AG09319 (cell line): ENCODE data around the gene ZNF232.
"Not testable (repeated sequence)": the region's sequence is repeated elsewhere in the genome, so short reads cannot be mapped to it uniquely, and the experiment has no call there.

Experiments
- DNase-seq: peaks from one replicate; pipeline ENCODE4 v3.0.0-alpha.2; 2010; ENCODE audit warnings: low read depth; ENCODE audit errors: extremely low read depth
- TF ChIP-seq, protein P1 (sequence below): IDR thresholded peaks from 2 replicates; pipeline ENCODE4 v1.5.1; 2011; ENCODE audit warnings: low read depth, mild to moderate bottlenecking, inconsistent platforms, low read length, moderate library complexity

Gene ZNF232

DNA sequence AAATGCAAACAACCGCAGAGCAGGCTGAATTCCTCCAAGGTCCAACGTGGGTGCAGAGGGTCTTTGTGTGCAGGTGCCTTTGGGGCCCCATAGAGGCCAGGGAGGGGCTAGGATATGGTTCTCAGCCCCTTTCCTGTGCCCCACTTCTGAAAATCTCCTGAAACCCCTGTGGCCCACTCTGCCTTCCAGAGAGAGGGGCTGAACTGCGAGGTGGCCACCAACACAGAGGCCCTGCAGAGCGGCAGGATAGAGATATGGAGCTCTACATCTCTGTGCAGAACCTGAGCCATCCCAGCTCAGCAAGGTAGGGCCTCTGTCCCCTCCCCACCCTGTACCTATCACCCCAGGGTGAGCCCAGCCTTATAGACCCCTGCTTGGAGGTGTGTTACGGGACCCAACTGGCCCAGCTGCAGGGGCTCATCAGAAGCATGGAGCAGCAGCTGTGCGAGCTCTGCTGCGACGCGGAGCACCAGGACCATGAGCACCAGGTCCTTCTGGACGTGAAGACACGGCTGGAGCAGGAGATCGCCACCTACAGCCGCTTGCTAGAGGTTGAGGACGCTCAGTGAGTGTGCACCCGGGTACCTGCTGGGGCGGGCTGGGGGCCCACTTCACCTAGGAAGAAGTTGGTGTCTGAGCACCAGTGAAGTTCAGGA is 9.6 kb upstream of the ZNF232 start:
- TF ChIP-seq, protein P1, sequence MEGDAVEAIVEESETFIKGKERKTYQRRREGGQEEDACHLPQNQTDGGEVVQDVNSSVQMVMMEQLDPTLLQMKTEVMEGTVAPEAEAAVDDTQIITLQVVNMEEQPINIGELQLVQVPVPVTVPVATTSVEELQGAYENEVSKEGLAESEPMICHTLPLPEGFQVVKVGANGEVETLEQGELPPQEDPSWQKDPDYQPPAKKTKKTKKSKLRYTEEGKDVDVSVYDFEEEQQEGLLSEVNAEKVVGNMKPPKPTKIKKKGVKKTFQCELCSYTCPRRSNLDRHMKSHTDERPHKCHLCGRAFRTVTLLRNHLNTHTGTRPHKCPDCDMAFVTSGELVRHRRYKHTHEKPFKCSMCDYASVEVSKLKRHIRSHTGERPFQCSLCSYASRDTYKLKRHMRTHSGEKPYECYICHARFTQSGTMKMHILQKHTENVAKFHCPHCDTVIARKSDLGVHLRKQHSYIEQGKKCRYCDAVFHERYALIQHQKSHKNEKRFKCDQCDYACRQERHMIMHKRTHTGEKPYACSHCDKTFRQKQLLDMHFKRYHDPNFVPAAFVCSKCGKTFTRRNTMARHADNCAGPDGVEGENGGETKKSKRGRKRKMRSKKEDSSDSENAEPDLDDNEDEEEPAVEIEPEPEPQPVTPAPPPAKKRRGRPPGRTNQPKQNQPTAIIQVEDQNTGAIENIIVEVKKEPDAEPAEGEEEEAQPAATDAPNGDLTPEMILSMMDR, result no peak

DNA sequence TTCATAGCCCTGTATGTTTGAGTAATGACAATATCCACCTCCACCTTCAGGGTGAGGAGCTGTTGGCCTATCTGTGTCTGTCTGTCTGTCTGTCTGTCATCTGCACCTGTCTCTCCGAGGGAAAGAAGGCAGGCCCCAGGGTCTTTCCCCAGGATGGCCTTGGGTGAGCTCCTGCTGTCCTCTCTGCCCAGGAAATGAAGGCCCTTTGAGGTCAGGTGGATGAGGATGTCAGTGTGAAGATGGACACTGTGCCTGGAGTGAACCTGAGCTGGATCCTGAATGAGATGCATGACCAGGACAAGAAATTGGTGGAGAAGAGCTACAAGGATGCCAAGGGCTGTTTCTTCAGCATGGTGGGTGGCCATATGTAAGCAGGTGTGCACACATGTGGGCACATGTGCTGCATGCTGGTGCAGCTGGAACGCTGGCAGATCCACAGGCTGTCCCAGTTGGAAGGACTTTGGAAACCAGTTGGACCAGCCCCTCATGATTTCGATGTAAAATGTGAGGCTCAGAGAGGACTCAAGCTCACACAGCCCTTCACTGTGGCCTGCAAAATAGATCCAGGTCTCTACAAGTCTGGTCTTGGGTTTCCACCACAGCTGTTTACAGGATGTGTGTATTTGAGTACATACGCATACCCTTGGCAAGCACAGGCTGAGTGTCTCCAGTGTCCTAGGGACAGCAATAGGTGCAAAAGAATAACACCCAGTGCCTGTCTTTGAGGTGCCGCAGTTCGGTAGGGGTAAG is 8.9 kb upstream of the ZNF232 start:
- not testable (repeated sequence) for DNase-seq

More for the DNA sequence above, 9.6 kb upstream of the ZNF232 start:
- DNase-seq, result no peak

DNA sequence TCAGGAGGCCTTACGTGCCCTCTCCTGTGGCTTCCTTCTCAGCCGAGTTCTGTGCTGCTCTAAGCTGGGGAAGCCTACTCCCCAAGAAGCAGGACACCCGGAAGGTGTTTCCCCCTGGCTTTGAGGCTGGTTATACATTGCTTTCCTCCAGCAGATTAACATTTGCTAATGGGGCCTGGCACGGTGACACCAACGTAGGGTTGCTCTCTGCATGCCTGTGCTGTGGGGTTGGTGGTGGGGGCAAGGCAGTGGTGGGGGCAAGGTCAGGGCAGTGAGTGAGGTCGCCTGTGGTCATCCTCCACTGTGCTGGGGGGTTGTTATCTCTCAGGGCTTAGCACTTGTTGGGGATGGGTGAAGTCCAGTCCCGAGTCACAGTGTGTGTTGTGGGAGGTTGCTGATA is 8.4 kb upstream of the ZNF232 start:
- no peak for DNase-seq

DNA sequence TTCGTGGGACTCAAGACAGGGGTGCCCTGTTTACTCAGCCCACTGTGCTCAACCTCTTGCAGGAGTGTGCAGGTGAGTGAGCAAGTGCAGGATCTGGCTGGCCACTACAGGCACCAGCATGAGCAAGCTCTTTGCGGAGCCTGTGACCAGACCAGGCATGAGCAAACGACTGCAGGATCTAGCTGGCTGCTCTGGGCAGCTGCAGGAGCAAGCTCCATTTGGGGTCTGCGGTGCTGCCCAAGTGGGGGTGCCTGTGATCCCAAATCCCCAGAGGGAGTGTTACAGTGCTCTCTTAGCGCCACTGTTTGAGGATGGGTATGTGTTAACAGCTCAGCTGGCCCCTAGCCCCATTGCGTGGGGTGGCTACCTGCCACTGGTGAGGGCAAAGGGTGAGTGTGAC is 6.5 kb upstream of the ZNF232 start:
- TF ChIP-seq, protein P1, result no peak

More for the DNA sequence above, 8.4 kb upstream of the ZNF232 start:
- TF ChIP-seq, protein P1, result no peak

DNA sequence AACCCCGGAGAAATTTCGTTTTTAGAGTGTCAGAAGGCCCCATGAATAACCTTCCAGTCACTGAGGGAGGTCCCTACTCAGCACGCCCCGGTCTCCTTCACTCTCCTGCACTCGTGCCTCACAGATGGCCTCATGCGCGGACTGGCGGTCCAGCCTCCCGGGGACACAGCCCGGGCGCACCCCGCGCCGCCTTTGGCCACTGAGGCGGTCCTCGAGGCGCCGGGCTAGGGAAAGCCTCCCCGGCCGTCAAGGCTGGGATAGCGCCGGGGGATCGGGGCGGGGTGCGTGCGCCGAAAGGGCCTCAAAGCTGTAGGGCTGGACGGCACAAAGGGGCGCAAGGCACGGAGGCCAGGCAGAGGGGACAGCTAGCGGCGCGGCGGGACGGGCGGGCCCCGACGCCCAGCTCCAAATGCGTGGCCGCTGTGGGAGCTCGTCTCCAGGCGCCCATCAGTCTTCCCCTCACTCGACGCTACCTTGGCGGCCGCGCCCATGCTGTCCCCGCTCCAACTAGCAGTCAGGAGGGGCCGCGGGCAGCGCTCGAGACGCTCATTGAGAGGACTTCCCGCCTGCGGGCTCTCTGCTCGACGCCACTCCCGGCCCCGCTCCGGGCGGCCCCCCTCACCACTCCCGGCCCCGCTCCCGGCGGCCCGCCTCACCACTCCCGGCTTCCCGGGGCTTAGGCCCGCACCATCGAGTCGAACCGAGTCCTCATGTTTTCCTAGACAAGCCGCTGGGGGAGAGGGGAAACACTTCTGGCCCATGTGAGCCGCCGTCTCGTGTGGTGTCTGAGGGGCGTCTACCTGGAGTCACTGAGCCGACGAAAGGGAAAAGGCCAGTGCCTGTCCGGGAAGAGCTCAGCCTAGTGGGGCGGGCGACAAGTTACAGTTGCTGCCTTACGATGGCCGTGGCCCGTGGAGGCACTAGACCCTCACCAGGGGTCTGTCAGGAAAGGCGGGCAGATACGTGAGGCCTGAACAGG is 4.3 kb upstream of the ZNF232 start, which contains the start of gene USP6:
USP6 (plus strand) TSS at position 360 of the 979 bp plus-strand sequence. CDS start 14,336 bp downstream, outside the sequence.
- no peak for DNase-seq
- TF ChIP-seq, protein P1, result no peak

More for the DNA sequence above, 6.5 kb upstream of the ZNF232 start:
- DNase-seq, result no peak

DNA sequence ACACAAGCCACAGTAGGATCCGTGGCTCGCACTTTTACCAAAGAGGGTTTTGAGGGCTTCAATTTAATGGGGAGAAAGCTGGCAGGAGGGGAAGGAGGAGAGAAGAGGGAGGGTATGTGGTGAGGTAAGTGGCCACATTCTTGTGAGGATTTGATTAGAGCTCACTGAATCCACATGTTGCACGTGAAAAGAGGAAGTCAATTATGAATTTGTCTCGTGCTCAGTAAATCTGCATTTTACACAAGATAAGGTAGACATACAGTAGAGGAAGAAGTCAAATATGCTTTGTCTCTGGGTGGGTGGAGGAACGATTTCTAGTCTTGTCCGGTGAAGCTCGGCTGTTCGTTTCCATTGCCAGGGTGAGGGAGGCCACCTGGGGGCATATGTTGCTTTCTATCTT is 862 bp downstream of the ZNF232 start:
- TF ChIP-seq, protein P1, result no peak
- DNase-seq, result no peak

DNA sequence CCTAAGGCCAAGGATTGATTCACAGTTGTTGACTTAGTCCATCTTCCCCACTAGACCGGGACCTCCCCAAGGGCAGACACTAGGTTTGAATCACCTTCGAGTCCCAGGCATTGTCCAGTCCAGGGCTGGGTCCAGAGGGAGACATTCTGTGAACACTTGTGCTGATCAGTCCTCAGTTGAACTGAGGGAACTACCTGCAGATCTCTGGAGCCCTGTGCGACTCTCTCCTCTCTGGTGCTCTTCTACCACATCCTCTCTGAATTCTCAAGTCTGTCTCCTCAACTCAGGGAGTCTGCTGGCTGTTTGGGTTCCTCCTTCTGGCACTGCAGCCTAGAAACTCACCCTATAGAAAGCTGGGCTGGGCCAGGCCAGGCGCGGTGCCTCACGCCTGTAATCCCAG is 10.8 kb downstream of the ZNF232 start:
- no peak for DNase-seq
- TF ChIP-seq, protein P1, result no peak
